ENCODE data around the gene MINPP1.

GRCh38 chr10:87578160-87578841 lies 73.6 kb downstream of the MINPP1 start:
- TF ChIP-seq CTCF (IDR thresholded peaks at IDR 0.05) (no peak), EZH2 (IDR thresholded peaks at IDR 0.05) (no peak)

Data from neural progenitor cell (in vitro differentiated cells).